ENCODE data around the gene NKTR. TPM values are rescaled to one million over a fixed set of nuclear protein-coding genes. Genes with fewer than 3 reads are reported as not detected.

The NKTR gene
- total and polyA plus RNA-seq, 2 of the 13 experiments (the other 11 are each of a cell fraction or from before 2014, with no cell fraction given) = 41.3 to 59.6 TPM

DNA sequence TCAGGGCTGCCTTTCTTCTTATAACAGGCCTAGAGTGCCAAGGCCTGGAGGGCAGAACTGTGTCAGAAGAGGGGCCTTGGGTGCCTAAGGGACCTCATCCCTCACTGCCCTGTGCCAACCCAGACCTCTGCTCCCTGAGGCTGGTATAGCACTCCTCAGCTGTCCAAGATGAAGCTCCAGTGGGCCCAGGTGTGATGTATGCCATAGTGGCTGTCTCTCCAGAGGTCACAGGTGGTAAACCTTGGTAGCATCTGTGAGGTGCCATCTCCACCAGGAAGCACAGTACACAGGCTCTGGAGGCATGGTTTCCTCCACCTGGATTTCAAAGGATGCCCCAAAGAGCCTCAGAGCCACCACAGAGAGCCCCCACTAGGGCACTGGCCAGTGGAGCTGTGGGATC, 72.6 kb downstream of the NKTR start (continued):
- TF ChIP-seq TCF7 (IDR thresholded peaks at IDR 0.05; ENCODE audit: low read depth) (no peak), MTF1 (CRISPR knock-in tag; IDR thresholded peaks at IDR 0.05) (no peak)
- TF ChIP-seq, protein P1, sequence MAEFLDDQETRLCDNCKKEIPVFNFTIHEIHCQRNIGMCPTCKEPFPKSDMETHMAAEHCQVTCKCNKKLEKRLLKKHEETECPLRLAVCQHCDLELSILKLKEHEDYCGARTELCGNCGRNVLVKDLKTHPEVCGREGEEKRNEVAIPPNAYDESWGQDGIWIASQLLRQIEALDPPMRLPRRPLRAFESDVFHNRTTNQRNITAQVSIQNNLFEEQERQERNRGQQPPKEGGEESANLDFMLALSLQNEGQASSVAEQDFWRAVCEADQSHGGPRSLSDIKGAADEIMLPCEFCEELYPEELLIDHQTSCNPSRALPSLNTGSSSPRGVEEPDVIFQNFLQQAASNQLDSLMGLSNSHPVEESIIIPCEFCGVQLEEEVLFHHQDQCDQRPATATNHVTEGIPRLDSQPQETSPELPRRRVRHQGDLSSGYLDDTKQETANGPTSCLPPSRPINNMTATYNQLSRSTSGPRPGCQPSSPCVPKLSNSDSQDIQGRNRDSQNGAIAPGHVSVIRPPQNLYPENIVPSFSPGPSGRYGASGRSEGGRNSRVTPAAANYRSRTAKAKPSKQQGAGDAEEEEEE (CRISPR knock-in tag; IDR thresholded peaks at IDR 0.05; ENCODE audit: borderline replicate concordance) = no peak
- TF ChIP-seq, protein P2, sequence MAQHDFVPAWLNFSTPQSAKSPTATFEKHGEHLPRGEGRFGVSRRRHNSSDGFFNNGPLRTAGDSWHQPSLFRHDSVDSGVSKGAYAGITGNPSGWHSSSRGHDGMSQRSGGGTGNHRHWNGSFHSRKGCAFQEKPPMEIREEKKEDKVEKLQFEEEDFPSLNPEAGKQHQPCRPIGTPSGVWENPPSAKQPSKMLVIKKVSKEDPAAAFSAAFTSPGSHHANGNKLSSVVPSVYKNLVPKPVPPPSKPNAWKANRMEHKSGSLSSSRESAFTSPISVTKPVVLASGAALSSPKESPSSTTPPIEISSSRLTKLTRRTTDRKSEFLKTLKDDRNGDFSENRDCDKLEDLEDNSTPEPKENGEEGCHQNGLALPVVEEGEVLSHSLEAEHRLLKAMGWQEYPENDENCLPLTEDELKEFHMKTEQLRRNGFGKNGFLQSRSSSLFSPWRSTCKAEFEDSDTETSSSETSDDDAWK (CRISPR knock-in tag; IDR thresholded peaks at IDR 0.05) = no peak

DNA sequence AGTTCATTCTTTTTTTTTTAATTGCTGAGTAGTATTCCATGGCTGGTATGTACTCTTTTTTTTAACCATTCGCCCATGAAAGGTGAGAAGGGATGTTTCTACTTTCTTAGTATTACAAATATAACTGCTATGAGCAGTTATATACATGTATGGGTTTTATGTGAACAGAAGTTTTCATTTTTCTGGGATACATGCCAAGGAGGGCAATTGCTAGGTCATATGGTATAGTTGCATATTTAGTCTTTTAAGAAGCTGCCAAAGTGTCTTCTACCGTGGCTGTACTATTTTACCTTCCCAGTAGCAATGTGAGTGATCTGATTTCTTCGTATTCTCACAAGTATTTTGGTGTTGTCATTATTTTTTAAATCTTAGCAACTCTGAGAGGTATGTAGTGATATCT, 73.7 kb downstream of the NKTR start:
- no TSS peak for BruUV-seq (replicated peaks)
- ChIA-PET CTCF (ENCODE audit: low intra/inter-chr PET ratio, low total read pairs) (no interaction called here), POLR2A (no interaction called here)
- no peak for ATAC-seq
- Histone ChIP-seq H3K4me1 (ENCODE audit: insufficient read depth, low read length) (no peaks in the 10 kb centered on the region), H3K4me2 (ENCODE audit: low read depth, low read length) (no peak overlapping the region), H3K27me3 (ENCODE audit: control insufficient read depth in 1 of 2, insufficient read depth in 2 of 2, low read length in 2 of 2) (no peaks in the 10 kb centered on the region), H3K9me3 (ENCODE audit: low read length) (no peaks in the 10 kb centered on the region), H4K20me1 (ENCODE audit: insufficient read depth, low read length) (no peaks in the 10 kb centered on the region), H3K9ac (ENCODE audit: insufficient read depth, low read depth, low read length) (no peak overlapping the region), H3K27ac (ENCODE audit: extremely low read length, insufficient read depth, low read length) (no peak overlapping the region), H2AFZ (ENCODE audit: low read length) (no peak overlapping the region), H3K4me3 (replicated peaks in 1 of 3; ENCODE audit: insufficient read depth in 1 of 3, low read depth in 2 of 3, low read length in 3 of 3) (no peak overlapping the region), H3K79me2 (ENCODE audit: insufficient read depth, low read length) (no peaks in the 10 kb centered on the region), H3K36me3 (replicated peaks in 1 of 2; ENCODE audit: control insufficient read depth in 1 of 2, insufficient read depth in 2 of 2, low read length in 2 of 2) (no peaks in the 10 kb centered on the region)
- in situ Hi-C loops (cut with HindIII; ENCODE audit: extremely low pct_ligation_motif_present, low pct_unique_long_range_greater_than_20kb) (no loop called here), intact Hi-C loops (cut with micrococcal nuclease; ENCODE audit: unreplicated experiment) (no loop called here)
- no peak for DNase-seq (ENCODE audit: low spot score)
- WGBS (ENCODE audit: low lambda C conversion rate) = 1% methylated on average over 3 of the region's 3 CpGs
- no peak for FAIRE-seq
- no peak for TF ChIP-seq NFIB (CRISPR knock-in tag; IDR thresholded peaks at IDR 0.05; ENCODE audit: borderline replicate concordance)
- no peak for TF ChIP-seq RNF2 (conservative IDR thresholded peaks at IDR 0.05; ENCODE audit: low read depth)
- TF ChIP-seq, protein P3, sequence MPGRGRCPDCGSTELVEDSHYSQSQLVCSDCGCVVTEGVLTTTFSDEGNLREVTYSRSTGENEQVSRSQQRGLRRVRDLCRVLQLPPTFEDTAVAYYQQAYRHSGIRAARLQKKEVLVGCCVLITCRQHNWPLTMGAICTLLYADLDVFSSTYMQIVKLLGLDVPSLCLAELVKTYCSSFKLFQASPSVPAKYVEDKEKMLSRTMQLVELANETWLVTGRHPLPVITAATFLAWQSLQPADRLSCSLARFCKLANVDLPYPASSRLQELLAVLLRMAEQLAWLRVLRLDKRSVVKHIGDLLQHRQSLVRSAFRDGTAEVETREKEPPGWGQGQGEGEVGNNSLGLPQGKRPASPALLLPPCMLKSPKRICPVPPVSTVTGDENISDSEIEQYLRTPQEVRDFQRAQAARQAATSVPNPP (CRISPR knock-in tag; IDR thresholded peaks at IDR 0.05) = no peak
- TF ChIP-seq, protein P4, sequence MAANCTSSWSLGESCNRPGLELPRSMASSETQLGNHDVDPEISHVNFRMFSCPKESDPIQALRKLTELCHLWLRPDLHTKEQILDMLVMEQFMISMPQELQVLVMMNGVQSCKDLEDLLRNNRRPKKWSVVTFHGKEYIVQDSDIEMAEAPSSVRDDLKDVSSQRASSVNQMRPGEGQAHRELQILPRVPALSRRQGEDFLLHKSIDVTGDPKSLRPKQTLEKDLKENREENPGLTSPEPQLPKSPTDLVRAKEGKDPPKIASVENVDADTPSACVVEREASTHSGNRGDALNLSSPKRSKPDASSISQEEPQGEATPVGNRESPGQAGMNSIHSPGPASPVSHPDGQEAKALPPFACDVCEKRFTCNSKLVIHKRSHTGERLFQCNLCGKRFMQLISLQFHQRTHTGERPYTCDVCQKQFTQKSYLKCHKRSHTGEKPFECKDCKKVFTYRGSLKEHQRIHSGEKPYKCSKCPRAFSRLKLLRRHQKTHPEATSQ (CRISPR knock-in tag; IDR thresholded peaks at IDR 0.05; ENCODE audit: borderline replicate concordance) = no peak
- TF ChIP-seq ZNF235 (CRISPR knock-in tag; IDR thresholded peaks at IDR 0.05; ENCODE audit: borderline replicate concordance) = no peak
- TF ChIP-seq, protein P5, sequence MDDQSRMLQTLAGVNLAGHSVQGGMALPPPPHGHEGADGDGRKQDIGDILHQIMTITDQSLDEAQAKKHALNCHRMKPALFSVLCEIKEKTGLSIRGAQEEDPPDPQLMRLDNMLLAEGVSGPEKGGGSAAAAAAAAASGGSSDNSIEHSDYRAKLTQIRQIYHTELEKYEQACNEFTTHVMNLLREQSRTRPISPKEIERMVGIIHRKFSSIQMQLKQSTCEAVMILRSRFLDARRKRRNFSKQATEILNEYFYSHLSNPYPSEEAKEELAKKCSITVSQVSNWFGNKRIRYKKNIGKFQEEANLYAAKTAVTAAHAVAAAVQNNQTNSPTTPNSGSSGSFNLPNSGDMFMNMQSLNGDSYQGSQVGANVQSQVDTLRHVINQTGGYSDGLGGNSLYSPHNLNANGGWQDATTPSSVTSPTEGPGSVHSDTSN (CRISPR knock-in tag; IDR thresholded peaks at IDR 0.05; ENCODE audit: borderline replicate concordance) = no peak
- no peak for TF ChIP-seq ZNF776 (CRISPR knock-in tag; IDR thresholded peaks at IDR 0.05)
- TF ChIP-seq, protein P6, sequence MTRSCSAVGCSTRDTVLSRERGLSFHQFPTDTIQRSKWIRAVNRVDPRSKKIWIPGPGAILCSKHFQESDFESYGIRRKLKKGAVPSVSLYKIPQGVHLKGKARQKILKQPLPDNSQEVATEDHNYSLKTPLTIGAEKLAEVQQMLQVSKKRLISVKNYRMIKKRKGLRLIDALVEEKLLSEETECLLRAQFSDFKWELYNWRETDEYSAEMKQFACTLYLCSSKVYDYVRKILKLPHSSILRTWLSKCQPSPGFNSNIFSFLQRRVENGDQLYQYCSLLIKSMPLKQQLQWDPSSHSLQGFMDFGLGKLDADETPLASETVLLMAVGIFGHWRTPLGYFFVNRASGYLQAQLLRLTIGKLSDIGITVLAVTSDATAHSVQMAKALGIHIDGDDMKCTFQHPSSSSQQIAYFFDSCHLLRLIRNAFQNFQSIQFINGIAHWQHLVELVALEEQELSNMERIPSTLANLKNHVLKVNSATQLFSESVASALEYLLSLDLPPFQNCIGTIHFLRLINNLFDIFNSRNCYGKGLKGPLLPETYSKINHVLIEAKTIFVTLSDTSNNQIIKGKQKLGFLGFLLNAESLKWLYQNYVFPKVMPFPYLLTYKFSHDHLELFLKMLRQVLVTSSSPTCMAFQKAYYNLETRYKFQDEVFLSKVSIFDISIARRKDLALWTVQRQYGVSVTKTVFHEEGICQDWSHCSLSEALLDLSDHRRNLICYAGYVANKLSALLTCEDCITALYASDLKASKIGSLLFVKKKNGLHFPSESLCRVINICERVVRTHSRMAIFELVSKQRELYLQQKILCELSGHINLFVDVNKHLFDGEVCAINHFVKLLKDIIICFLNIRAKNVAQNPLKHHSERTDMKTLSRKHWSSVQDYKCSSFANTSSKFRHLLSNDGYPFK (CRISPR knock-in tag; IDR thresholded peaks at IDR 0.05; ENCODE audit: borderline replicate concordance) = no peak
